Aorta (tissue), 5 donors: ENCODE measurements around the gene P2RY2. TPM values are rescaled to one million over a fixed set of nuclear protein-coding genes. Genes with fewer than 3 reads are reported as not detected.

Source experiments
- ATAC-seq: fragments of 200-7000 bp; cut with Tn5 transposase; one replicate; pipeline ENCODE4 v1.9.1; 2022; ENCODE audit warnings: moderate library complexity; ENCODE audit not compliant: low FRiP score
- DNase-seq, 2 donors: peaks; one replicate each; pipeline ENCODE4 v3.0.0-alpha.2; 2020
- H3K27ac ChIP-seq, 2 donors: one replicate each; pipeline ENCODE4 v1.5.1; 2013; ENCODE audit warnings: low read length in 2 of 2, mild to moderate bottlenecking in 2 of 2, moderate library complexity in 2 of 2, control low read depth in 1 of 2, inconsistent platforms in 1 of 2, low read depth in 1 of 2
- H3K27me3 ChIP-seq, 2 donors: one replicate each; pipeline ENCODE4 v1.6.1; 2013; ENCODE audit warnings: control low read depth in 1 of 2, low read length in 1 of 2, mild to moderate bottlenecking in 1 of 2, moderate library complexity in 1 of 2; ENCODE audit not compliant: insufficient read depth in 2 of 2, control insufficient read depth in 1 of 2
- H3K36me3 ChIP-seq, 2 donors: one replicate each; pipeline ENCODE4 v1.6.1; 2013; ENCODE audit warnings: control low read depth in 1 of 2, low read length in 1 of 2, mild to moderate bottlenecking in 1 of 2; ENCODE audit not compliant: insufficient read depth in 2 of 2, control insufficient read depth in 1 of 2
- H3K4me1 ChIP-seq, 2 donors: one replicate each; pipeline ENCODE4 v1.6.1; 2013; ENCODE audit warnings: low read length in 2 of 2, control low read depth in 1 of 2, mild to moderate bottlenecking in 1 of 2, moderate library complexity in 1 of 2; ENCODE audit not compliant: insufficient read depth in 2 of 2, control insufficient read depth in 1 of 2
- H3K4me3 ChIP-seq, 2 donors: one replicate each; pipeline ENCODE4 v1.5.1; 2013; ENCODE audit warnings: low read length in 2 of 2, control low read depth in 1 of 2, mild to moderate bottlenecking in 1 of 2
- H3K9me3 ChIP-seq: one replicate; pipeline ENCODE4 v1.6.1; 2013; ENCODE audit warnings: mild to moderate bottlenecking, low read length; ENCODE audit not compliant: control insufficient read depth
- WGBS, 2 donors: extraction: QIAGEN DNeasy Blood & Tissue Kit; methylation state at CpG; one replicate each; pipeline ENCODE4 v1.1.7; 2013; 5-methylcytosine and 5-hydroxymethylcytosine counted together
- intact Hi-C, 2 donors: fragments of 100-400 bp; cut with DNase I; formaldehyde crosslinking; loops; one replicate each; pipeline versions ENCODE4 v1.14.2 to v1.15.0; 2022
- long read RNA-seq, 2 donors: library from polyadenylated mRNA; unstranded; transcript quantifications; one replicate each; pipeline ENCODE4 v2.0.0, GENCODE V29; 2020 to 2021
- polyA plus RNA-seq, 2 donors: library from polyadenylated mRNA; stranded (reverse); fragments of 200-250 nt; gene quantifications; one replicate each; pipeline ENCODE4 v1.2.3, GENCODE V29; 2013
- total RNA-seq, 2 donors: library from RNA; stranded (reverse); fragmentation: NEBNext Ultra II Directional; extraction: Animal tissue kit (Norgen Biotek cat#: 25700); gene quantifications; one replicate each; pipeline ENCODE4 v1.2.1, GENCODE V29; 2021
- donor health status: healthy with polysubstance abuse.
- donor health status: Bipolar disorder and iron deficiency.
- donor health status: DM: no; HTN: no; CAD: no.
- donor health status: DM: no; HTN: no; CAD: no.
- donor health status: DM: yes; HTN: yes; CAD: no.

The P2RY2 gene
- total RNA-seq (1 to 10 TPM; 2.9 to 3.9 TPM), polyA plus RNA-seq (under 1 TPM; 0.50 to 0.54 TPM)
- long read RNA-seq, donor 1, transcript P2RY2-203 (3 exons, 2,107 nt) = major isoform, 6 of 7 reads
- long read RNA-seq, donor 1, partial matches to known transcripts = 0 of 7 reads
- long read RNA-seq, donor 1, other reads (novel, unspliced or antisense) = 1 of 7 reads
- long read RNA-seq, donor 2, partial matches to known transcripts = 0 of 2 reads
- long read RNA-seq, donor 2, other reads (novel, unspliced or antisense) = 0 of 2 reads

- intact Hi-C loops = loop anchor here in 1 of 2 donors (10.0 kb wide), 1 partner anchor 177 kb away; no protein-coding TSS in a partner anchor
- H3K27me3 ChIP-seq = no peaks in the 10 kb centered on the region
- H3K36me3 ChIP-seq = no peaks in the 10 kb centered on the region
- 3% methylated on average over 70 to 81 of the region's 81 CpGs for WGBS, 2 donors
- ATAC-seq (peak; percentile 79), DNase-seq (peak; percentile 86 to 92)
- H3K9me3 ChIP-seq = no peaks in the 10 kb centered on the region
- H3K4me3 ChIP-seq = peak within 1 kb of the TSS; percentile 23 to 37
- H3K4me1 ChIP-seq = no peaks in the 10 kb centered on the region
- H3K27ac ChIP-seq = no peak within 1 kb of the TSS
Observed at GRCh38 chr11:73218106-73218829, at the start of gene P2RY2. Gene P2RY2, plus strand, starts transcription at chr11:73218281. Its CDS starts 15,879 bp downstream, at chr11:73234160.

DNA sequence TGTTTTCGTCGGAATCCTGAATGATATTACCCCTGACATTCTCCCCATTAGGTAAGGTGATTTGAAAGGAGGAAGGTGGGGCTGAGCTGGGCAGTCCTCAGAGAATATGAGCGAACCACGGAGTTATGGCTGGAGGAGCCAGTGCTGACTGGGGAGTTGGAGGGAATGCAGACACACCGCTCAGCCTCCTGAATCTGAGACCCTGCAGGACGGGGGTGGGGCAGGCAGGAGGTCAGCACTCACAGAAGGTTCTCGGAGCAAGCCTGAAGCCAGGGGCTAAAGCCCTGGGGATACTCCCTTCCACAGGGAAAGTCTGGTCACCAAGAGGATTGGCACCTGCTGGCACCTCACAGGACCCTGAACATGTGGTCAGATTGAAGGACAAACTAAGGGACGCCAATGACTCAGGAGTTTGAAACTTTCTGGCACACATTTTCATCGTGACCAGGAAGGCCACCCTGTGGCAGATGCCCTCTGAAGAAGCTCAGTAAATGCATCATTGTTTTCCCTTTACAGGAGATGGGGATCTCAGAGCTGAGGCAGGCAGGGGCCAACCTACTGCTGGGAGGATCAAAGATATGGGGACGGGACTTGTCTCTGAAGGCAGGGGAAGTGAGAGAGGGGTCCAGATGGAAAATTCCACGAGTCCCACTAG lies 49.0 kb upstream of the P2RY2 start:
- intact Hi-C loops = no loop called here
- peak in 1 of 2 donors; percentile 57 for DNase-seq
- 72 to 75% methylated on average over 11 of the region's 11 CpGs for WGBS, 2 donors
- Histone ChIP-seq H3K4me3 (no peak overlapping the region), H3K9me3 (no peaks in the 10 kb centered on the region), H3K36me3 (no peaks in the 10 kb centered on the region), H3K4me1 (no peaks in the 10 kb centered on the region), H3K27me3 (no peaks in the 10 kb centered on the region), H3K27ac (no peak overlapping the region)
- no peak for ATAC-seq

DNA sequence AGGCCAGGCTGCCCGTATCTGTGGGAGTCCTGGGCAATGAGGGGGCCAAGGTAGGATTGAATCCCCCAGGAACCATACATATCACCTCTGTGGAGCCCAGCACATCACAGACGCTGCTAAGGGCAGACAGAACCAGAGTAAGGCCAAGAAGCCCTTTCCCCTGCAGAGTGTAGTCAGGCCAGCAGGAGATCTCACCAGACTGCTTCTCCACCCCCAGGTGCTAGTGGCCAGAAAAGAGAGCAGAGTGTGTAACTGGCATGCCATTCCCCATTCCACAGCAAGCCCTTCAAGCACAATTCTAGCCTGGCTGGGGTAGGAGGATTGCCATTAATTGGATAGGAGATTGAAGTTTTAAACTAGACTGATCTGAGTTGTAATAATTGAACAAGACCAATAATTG lies 47.9 kb upstream of the P2RY2 start:
- Histone ChIP-seq H3K27ac (no peak overlapping the region), H3K9me3 (no peaks in the 10 kb centered on the region), H3K27me3 (no peaks in the 10 kb centered on the region), H3K4me3 (no peak overlapping the region), H3K36me3 (no peaks in the 10 kb centered on the region), H3K4me1 (no peaks in the 10 kb centered on the region)
- intact Hi-C loops = no loop called here
- 91 to 95% methylated on average over 2 of the region's 2 CpGs for WGBS, 2 donors
- DNase-seq = peak in 1 of 2 donors; percentile 34
- ATAC-seq = no peak

GRCh38 chr11:73171436-73172161 lies 46.5 kb upstream of the P2RY2 start:
- Histone ChIP-seq H3K4me3 (no peak overlapping the region), H3K36me3 (no peaks in the 10 kb centered on the region), H3K4me1 (no peaks in the 10 kb centered on the region), H3K27me3 (no peaks in the 10 kb centered on the region), H3K27ac (no peak overlapping the region), H3K9me3 (no peaks in the 10 kb centered on the region)
- ATAC-seq (no peak), DNase-seq (peak in 1 of 2 donors; percentile 15)
- 85 to 88% methylated on average over 8 of the region's 8 CpGs for WGBS, 2 donors
- intact Hi-C loops = loop anchor here in 1 of 2 donors (2.0 kb wide), 1 partner anchor 29 kb away; the partner anchor contains the start of gene FCHSD2

- intact Hi-C loops = loop anchor here in 1 of 2 donors (2.0 kb wide), 1 partner anchor 30 kb away; the partner anchor contains the start of gene FCHSD2
- Histone ChIP-seq H3K4me3 (no peak overlapping the region), H3K27ac (peak overlapping the region; percentile 18 to 69), H3K27me3 (no peaks in the 10 kb centered on the region), H3K36me3 (no peaks in the 10 kb centered on the region), H3K9me3 (no peaks in the 10 kb centered on the region), H3K4me1 (no peaks in the 10 kb centered on the region)
- 28 to 39% methylated on average over 4 of the region's 4 CpGs for WGBS, 2 donors
- peak; percentile 6 for ATAC-seq
- DNase-seq = peak in 1 of 2 donors; percentile 32
Observed at GRCh38 chr11:73172992-73173656, 45.0 kb upstream of the P2RY2 start.

DNA sequence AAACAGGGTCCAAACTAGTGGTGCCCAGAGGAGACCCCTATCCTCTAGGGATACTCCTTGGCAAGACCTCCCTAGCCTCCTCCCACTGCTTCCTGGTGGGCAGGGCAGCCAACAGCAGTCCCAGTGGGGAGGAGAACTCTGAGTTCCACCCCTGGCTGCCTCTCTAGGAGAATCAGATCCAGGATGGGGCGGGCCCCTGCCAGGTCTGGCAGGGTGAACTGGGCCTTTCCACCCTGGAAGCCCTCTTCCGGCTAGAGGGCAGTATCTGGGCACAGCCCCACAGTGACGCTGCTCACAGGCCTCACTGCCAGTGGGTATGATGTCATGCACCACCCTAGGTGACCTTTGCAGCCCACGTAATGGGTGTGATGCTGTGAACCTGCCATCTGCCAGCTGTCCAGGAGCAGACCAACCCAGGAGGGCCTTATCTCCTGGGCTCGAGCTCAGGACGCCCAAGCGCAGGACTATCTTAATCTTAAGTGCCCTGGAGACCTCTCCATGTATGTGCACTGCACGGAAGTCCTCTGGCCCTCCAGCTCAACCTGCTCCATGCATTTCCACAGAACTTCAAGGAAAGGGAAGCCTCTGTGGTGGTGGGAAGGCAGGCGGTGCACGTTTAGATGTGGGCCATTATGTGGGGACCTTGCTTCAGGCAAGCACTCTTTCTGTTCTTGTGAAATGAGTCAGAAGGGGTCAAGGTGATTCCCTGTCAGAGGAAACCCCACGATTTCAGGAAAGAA lies 44.2 kb upstream of the P2RY2 start:
- Histone ChIP-seq H3K4me3 (no peak overlapping the region), H3K4me1 (no peaks in the 10 kb centered on the region), H3K27me3 (no peaks in the 10 kb centered on the region), H3K36me3 (no peaks in the 10 kb centered on the region), H3K27ac (peak overlapping the region in 1 of 2 donors; percentile 69), H3K9me3 (no peaks in the 10 kb centered on the region)
- WGBS, 2 donors = 19 to 26% methylated on average over 11 of the region's 11 CpGs
- intact Hi-C loops = loop anchor here in 1 of 2 donors (2.0 kb wide), 1 partner anchor 31 kb away; the partner anchor contains the start of gene FCHSD2
- DNase-seq (peak; percentile 88 to 90), ATAC-seq (peak; percentile 80)

DNA sequence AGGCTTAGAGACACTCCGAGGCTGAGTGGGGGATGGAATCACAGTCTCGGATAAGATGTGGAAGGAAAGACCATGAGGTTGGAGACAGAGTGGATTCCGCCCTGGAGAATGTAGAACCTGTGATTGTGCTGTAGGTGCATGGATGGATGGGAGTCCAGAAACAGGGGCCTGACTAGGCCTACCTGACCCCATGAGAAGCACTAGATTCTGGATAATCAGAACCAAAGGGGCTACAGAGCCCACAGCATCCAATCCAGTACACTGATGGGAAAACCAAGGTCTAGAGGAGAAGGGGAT lies 43.6 kb upstream of the P2RY2 start:
- Histone ChIP-seq H3K4me1 (no peaks in the 10 kb centered on the region), H3K36me3 (no peaks in the 10 kb centered on the region), H3K9me3 (no peaks in the 10 kb centered on the region), H3K27ac (peak overlapping the region in 1 of 2 donors; percentile 69), H3K27me3 (no peaks in the 10 kb centered on the region), H3K4me3 (no peak overlapping the region)
- DNase-seq = no peak
- 87 to 91% methylated on average over 3 of the region's 3 CpGs for WGBS, 2 donors
- no peak for ATAC-seq
- intact Hi-C loops = no loop called here
